BE2C (cell line): ENCODE results near the gene PRM1.

Experiments
- DNase-seq: peaks from one replicate; pipeline ENCODE4 v3.0.0-alpha.2; 2020
- H3K27me3 ChIP-seq: fragments of 250-450 bp; sonication (Bioruptor Pico); 2 replicates; pipeline ENCODE4 v1.5.1; 2020; ENCODE audit warnings: mild to moderate bottlenecking
- H3K36me3 ChIP-seq: fragments of 250-450 bp; sonication (Bioruptor Pico); 2 replicates; pipeline ENCODE4 v1.5.1; 2020; ENCODE audit warnings: mild to moderate bottlenecking
- H3K4me1 ChIP-seq: fragments of 250-450 bp; sonication (Bioruptor Pico); 2 replicates; pipeline ENCODE4 v1.5.1; 2020
- H3K4me3 ChIP-seq: 2 replicates; pipeline ENCODE4 v1.5.1; 2011; ENCODE audit warnings: low read depth, low read length
- H3K9me3 ChIP-seq: fragments of 250-450 bp; sonication (Bioruptor Pico); 2 replicates; pipeline ENCODE4 v1.5.1; 2020
- CTCF ChIP-seq: IDR thresholded peaks from 2 replicates; pipeline ENCODE4 v1.5.1; 2012; ENCODE audit warnings: mild to moderate bottlenecking, low read depth, low read length

Gene PRM1

GRCh38 chr16:11306381-11306780 lies 25.3 kb upstream of the PRM1 start:
- no peaks in the 10 kb centered on the region for H3K27me3 ChIP-seq
- peaks cover 7% of the 10 kb centered on the region for H3K4me1 ChIP-seq
- DNase-seq, result no peak
- no peak for TF ChIP-seq CTCF
- no peaks in the 10 kb centered on the region for H3K36me3 ChIP-seq
- no peak overlapping the region for H3K4me3 ChIP-seq
- no peaks in the 10 kb centered on the region; the same call in 1 of the 2 replicates for H3K9me3 ChIP-seq

GRCh38 chr16:11303405-11304138 lies 22.4 kb upstream of the PRM1 start:
- Histone ChIP-seq H3K4me3 (peak overlapping the region; percentile 8), H3K9me3 (no peaks in the 10 kb centered on the region), H3K27me3 (no peaks in the 10 kb centered on the region), H3K4me1 (peaks cover 7% of the 10 kb centered on the region), H3K36me3 (no peaks in the 10 kb centered on the region)
- TF ChIP-seq CTCF, result no peak
- peak; percentile 75 for DNase-seq

GRCh38 chr16:11302977-11303376 lies 21.8 kb upstream of the PRM1 start:
- Histone ChIP-seq H3K36me3 (no peaks in the 10 kb centered on the region), H3K27me3 (no peaks in the 10 kb centered on the region), H3K4me3 (no peak overlapping the region; the same call in 1 of the 2 replicates), H3K4me1 (peaks cover 7% of the 10 kb centered on the region), H3K9me3 (no peaks in the 10 kb centered on the region)
- DNase-seq, result no peak
- TF ChIP-seq CTCF, result no peak

GRCh38 chr16:11301645-11302501 lies 20.7 kb upstream of the PRM1 start:
- no peak overlapping the region for H3K4me3 ChIP-seq
- TF ChIP-seq CTCF, result no peak
- peaks cover 12% of the 10 kb centered on the region for H3K4me1 ChIP-seq
- H3K36me3 ChIP-seq, result no peaks in the 10 kb centered on the region
- no peaks in the 10 kb centered on the region for H3K9me3 ChIP-seq
- no peak for DNase-seq
- no peaks in the 10 kb centered on the region for H3K27me3 ChIP-seq

- no peak for TF ChIP-seq CTCF
- no peak overlapping the region for H3K4me3 ChIP-seq
- peaks cover 12% of the 10 kb centered on the region for H3K4me1 ChIP-seq
These were observed 19.4 kb upstream of the PRM1 start for GRCh38 chr16:11300560-11300892.

More at GRCh38 chr16:11300560-11300892, 19.4 kb upstream of the PRM1 start:
- no peaks in the 10 kb centered on the region for H3K9me3 ChIP-seq
- no peaks in the 10 kb centered on the region for H3K27me3 ChIP-seq
- no peak for DNase-seq
- H3K36me3 ChIP-seq, result no peaks in the 10 kb centered on the region
